ENCODE results near the gene FOXN1. TPM values are rescaled to one million over a fixed set of nuclear protein-coding genes. Genes with fewer than 3 reads are reported as not detected.

Gene FOXN1
- total RNA-seq, 1 experiment from 2014 or later = 0.48 TPM

- H3K27me3 ChIP-seq (replicated peaks; ENCODE audit: control insufficient read depth, insufficient read depth, low read length) = no peaks in the 10 kb centered on the region
- Mint-ChIP-seq H3K9me3 (ENCODE audit: unreplicated experiment) (no peaks in the 10 kb centered on the region), H3K27ac (ENCODE audit: unreplicated experiment) (no peak overlapping the region), H3K36me3 (ENCODE audit: insufficient read depth, unreplicated experiment) (peaks cover 12% of the 10 kb centered on the region), H3K4me3 (ENCODE audit: unreplicated experiment) (no peak overlapping the region), H3K4me1 (ENCODE audit: low read depth, unreplicated experiment) (peaks cover 8% of the 10 kb centered on the region), H3K27me3 (ENCODE audit: insufficient read depth, unreplicated experiment) (no peaks in the 10 kb centered on the region)
- ChIA-PET POLR2A (no interaction called here), CTCF (no interaction called here)
- H3K9me3 ChIP-seq = peaks cover 3% of the 10 kb centered on the region
- intact Hi-C loops (cut with micrococcal nuclease; ENCODE audit: unreplicated experiment) = no loop called here
- H3K36me3 ChIP-seq (ENCODE audit: control insufficient read depth, insufficient read depth, low read length) = no peaks in the 10 kb centered on the region
- H3K4me3 ChIP-seq (ENCODE audit: low read depth, low read length) = no peak overlapping the region
- BruUV-seq (replicated peaks) = no TSS peak
- DNase-seq = peak in 1 of 2 experiments; percentile 33
- H3K4me1 ChIP-seq = peaks cover 6% of the 10 kb centered on the region
- TF ChIP-seq CTCF (IDR thresholded peaks at IDR 0.05; ENCODE audit: insufficient read depth in 1 of 2, low read depth in 1 of 2, low read length in 1 of 2, severe bottlenecking in 1 of 2, unreplicated experiment in 1 of 2) = no peak
Observed at GRCh38 chr17:28460901-28461300, 45.2 kb upstream of the FOXN1 start.

GRCh38 chr17:28466001-28466400, 40.1 kb upstream of the FOXN1 start:
- Histone ChIP-seq H3K4me3 (ENCODE audit: low read depth, low read length) (no peak overlapping the region), H3K27me3 (replicated peaks; ENCODE audit: control insufficient read depth, insufficient read depth, low read length) (no peaks in the 10 kb centered on the region), H3K36me3 (ENCODE audit: control insufficient read depth, insufficient read depth, low read length) (no peaks in the 10 kb centered on the region), H3K4me1 (peaks cover 38% of the 10 kb centered on the region), H3K9me3 (no peaks in the 10 kb centered on the region)
- no peaks in the 10 kb centered on the region for H3K9me3 Mint-ChIP-seq (ENCODE audit: unreplicated experiment)
- no TSS peak for BruUV-seq (replicated peaks)
- intact Hi-C loops (cut with micrococcal nuclease; ENCODE audit: unreplicated experiment) = loop anchor here (1.0 kb wide), 1 partner anchor 9 kb away; no protein-coding TSS in a partner anchor
- peaks cover 39% of the 10 kb centered on the region for H3K4me1 Mint-ChIP-seq (ENCODE audit: low read depth, unreplicated experiment)
- CTCF ChIA-PET = interaction anchor here (0.9 to 1.9 kb wide), 7 partner anchors 9 to 131 kb away, joined by 3 to 11 read pairs (median 6); partner anchors contain the start of genes IFT20, POLDIP2 and TNFAIP1
- H3K27me3 Mint-ChIP-seq (ENCODE audit: insufficient read depth, unreplicated experiment) = no peaks in the 10 kb centered on the region
- H3K4me3 Mint-ChIP-seq (ENCODE audit: unreplicated experiment) = peak overlapping the region; percentile 30
- peak in 1 of 2 experiments; percentile 35 for DNase-seq
- no peaks in the 10 kb centered on the region for H3K36me3 Mint-ChIP-seq (ENCODE audit: insufficient read depth, unreplicated experiment)
- no peak for TF ChIP-seq CTCF (IDR thresholded peaks at IDR 0.05; ENCODE audit: insufficient read depth in 1 of 2, low read depth in 1 of 2, low read length in 1 of 2, severe bottlenecking in 1 of 2, unreplicated experiment in 1 of 2)
- POLR2A ChIA-PET = interaction anchor here (1.4 kb wide), 1 partner anchor 96 kb away, joined by 5 read pairs; the partner anchor contains the start of gene VTN
- H3K27ac Mint-ChIP-seq (ENCODE audit: unreplicated experiment) = peak overlapping the region; percentile 40

- H3K4me1 Mint-ChIP-seq (ENCODE audit: low read depth, unreplicated experiment) = peaks cover 41% of the 10 kb centered on the region
- intact Hi-C loops (cut with micrococcal nuclease; ENCODE audit: unreplicated experiment) = loop anchor here (1.0 kb wide), 1 partner anchor 9 kb away; no protein-coding TSS in a partner anchor
- Histone ChIP-seq H3K4me3 (ENCODE audit: low read depth, low read length) (no peak overlapping the region), H3K36me3 (ENCODE audit: control insufficient read depth, insufficient read depth, low read length) (no peaks in the 10 kb centered on the region), H3K27me3 (replicated peaks; ENCODE audit: control insufficient read depth, insufficient read depth, low read length) (no peaks in the 10 kb centered on the region), H3K4me1 (peaks cover 43% of the 10 kb centered on the region), H3K9me3 (no peaks in the 10 kb centered on the region)
- peak overlapping the region; percentile 40 for H3K27ac Mint-ChIP-seq (ENCODE audit: unreplicated experiment)
- no peaks in the 10 kb centered on the region for H3K27me3 Mint-ChIP-seq (ENCODE audit: insufficient read depth, unreplicated experiment)
- POLR2A ChIA-PET = interaction anchor here (0.5 to 1.4 kb wide), 5 partner anchors 9 to 759 kb away, joined by 3 to 7 read pairs (median 4); partner anchors contain the start of genes POLDIP2, TNFAIP1 and VTN
- peak; percentile 57 to 76 for TF ChIP-seq CTCF (IDR thresholded peaks at IDR 0.05; ENCODE audit: insufficient read depth in 1 of 2, low read depth in 1 of 2, low read length in 1 of 2, severe bottlenecking in 1 of 2, unreplicated experiment in 1 of 2)
- H3K4me3 Mint-ChIP-seq (ENCODE audit: unreplicated experiment) = peak overlapping the region; percentile 30
- H3K9me3 Mint-ChIP-seq (ENCODE audit: unreplicated experiment) = no peaks in the 10 kb centered on the region
- BruUV-seq (replicated peaks) = no TSS peak
- peak; percentile 70 to 80 for DNase-seq
- CTCF ChIA-PET = interaction anchor here (0.7 to 1.9 kb wide), 12 partner anchors 9 to 131 kb away, joined by 3 to 11 read pairs (median 6); partner anchors contain the start of genes IFT20, POLDIP2, TNFAIP1 and VTN
- H3K36me3 Mint-ChIP-seq (ENCODE audit: insufficient read depth, unreplicated experiment) = no peaks in the 10 kb centered on the region
Observed at GRCh38 chr17:28466521-28467048, 39.6 kb upstream of the FOXN1 start.
